ENCODE measurements around the gene C5orf34.
A peak's percentile ranks its signal among the peaks of the same experiment; 100 is the strongest.
"Not testable (repeated sequence)": the region's sequence is repeated elsewhere in the genome, so short reads cannot be mapped to it uniquely, and the experiment has no call there.

The C5orf34 gene

DNA sequence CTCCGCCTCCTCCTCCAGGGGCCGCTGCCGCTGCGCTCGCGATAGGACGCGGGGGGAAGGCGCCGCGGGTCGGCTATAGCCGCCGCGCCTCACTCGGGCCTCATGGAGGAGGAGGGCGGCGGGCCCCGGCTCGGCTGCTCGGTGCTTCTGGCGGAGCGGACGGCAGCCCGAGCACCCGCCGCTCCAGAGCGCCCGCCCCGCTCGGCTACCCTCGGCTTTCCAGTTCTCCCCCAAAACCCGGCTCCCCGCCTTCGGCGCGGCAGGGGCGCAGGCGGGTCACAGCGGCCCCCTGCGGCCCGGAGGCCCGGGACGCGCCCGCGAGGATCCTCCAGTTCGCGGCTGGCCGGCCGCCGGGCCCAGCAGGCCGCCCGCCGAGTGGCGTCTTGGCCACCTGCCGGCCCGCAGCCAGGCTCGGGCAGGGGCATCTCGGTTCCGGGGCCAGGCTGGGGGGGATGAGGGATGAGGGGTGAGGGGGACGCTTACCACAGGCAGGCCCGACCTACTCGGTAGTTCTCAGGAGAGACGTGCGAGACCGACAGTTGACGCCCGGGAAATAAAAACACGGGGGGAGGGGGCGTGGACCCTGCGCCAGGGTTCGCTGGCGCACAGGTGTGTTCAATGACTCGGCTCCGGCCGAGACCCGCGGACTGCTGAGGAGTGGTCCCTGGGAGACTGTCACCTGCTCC, 42.1 kb upstream of the C5orf34 start, which contains the start of gene PAIP1:
TSS of gene PAIP1 (minus strand) at position 221 of the 686 bp plus-strand sequence. CDS start 231 bp downstream, outside the sequence.
- ChIA-PET POLR2A (no interaction called here), CTCF (interaction anchor here (1.0 to 1.7 kb wide), 4 partner anchors 16 to 80 kb away, joined by 3 to 5 read pairs (median 3); partner anchors contain the start of gene TMEM267)
- TF ChIP-seq CTCF (IDR thresholded peaks at IDR 0.05; ENCODE audit: control extremely low read depth, extremely low read depth, low read depth, missing control alignments), result peak; percentile 68
- peak; percentile 92 for DNase-seq (ENCODE audit: extremely low spot score)

DNA sequence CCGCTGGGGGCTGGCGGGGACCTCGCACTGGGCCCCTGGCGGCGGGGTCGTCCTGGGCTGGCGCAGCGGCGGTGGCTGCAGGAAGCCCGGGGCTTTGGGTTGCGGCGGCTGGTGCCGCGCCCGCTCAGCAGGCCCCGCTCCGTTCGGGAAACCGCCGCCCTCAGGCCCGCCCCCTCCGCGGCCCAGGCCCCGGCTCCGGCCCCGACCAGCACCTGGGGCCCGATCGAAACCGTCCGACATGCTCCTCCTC, 41.6 kb upstream of the C5orf34 start:
- DNase-seq (ENCODE audit: extremely low spot score); POLR2A ChIA-PET: not testable (repeated sequence)
- CTCF ChIA-PET, result interaction anchor here (1.1 to 3.3 kb wide), 6 partner anchors 12 to 81 kb away, joined by 3 to 23 read pairs (median 4); no protein-coding TSS in a partner anchor

GRCh38 chr5:43555895-43556606, 41.1 kb upstream of the C5orf34 start:
- ChIA-PET CTCF (interaction anchor here (1.1 to 4.0 kb wide), 10 partner anchors 12 to 81 kb away, joined by 3 to 23 read pairs (median 5); partner anchors contain the start of genes NNT and TMEM267), POLR2A (no interaction called here)
- DNase-seq (ENCODE audit: extremely low spot score), result peak; percentile 41
- no peak for TF ChIP-seq CTCF (IDR thresholded peaks at IDR 0.05; ENCODE audit: control extremely low read depth, extremely low read depth, low read depth, missing control alignments)

- ChIA-PET CTCF (interaction anchor here (0.8 to 4.0 kb wide), 9 partner anchors 10 to 70 kb away, joined by 3 to 23 read pairs (median 6); partner anchors contain the start of genes NNT and TMEM267), POLR2A (interaction anchor here (1.1 kb wide), 1 partner anchor 70 kb away, joined by 4 read pairs; no protein-coding TSS in a partner anchor)
- TF ChIP-seq CTCF (IDR thresholded peaks at IDR 0.05; ENCODE audit: control extremely low read depth, extremely low read depth, low read depth, missing control alignments), result no peak
- DNase-seq (ENCODE audit: extremely low spot score), result no peak
Measured at GRCh38 chr5:43554497-43554896, 39.5 kb upstream of the C5orf34 start.

DNA sequence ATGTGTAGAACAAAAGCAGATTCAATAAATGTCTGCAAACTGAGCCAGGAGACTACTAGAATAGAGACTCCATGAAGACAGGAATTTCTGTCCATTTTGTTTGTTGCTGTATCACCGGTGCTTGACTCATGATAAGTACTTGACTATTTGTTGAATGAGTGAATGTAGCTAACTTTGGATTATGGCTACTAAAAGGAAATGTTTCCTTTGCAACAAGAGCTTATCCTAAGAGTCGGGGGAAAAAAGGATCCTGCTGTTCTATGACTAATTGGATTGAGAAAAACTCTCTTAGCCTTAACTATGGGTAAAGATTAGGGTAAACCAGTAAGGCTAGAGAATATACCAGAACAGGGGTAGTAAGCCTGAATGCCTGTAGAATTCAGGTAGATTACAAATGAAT, 38.4 kb upstream of the C5orf34 start:
- ChIA-PET CTCF (interaction anchor here (1.1 to 4.0 kb wide), 6 partner anchors 9 to 69 kb away, joined by 3 to 23 read pairs (median 6); partner anchors contain the start of gene TMEM267), POLR2A (interaction anchor here (0.6 kb wide), 1 partner anchor 61 kb away, joined by 4 read pairs; no protein-coding TSS in a partner anchor)
- no peak for TF ChIP-seq CTCF (IDR thresholded peaks at IDR 0.05; ENCODE audit: control extremely low read depth, extremely low read depth, low read depth, missing control alignments)
- no peak for DNase-seq (ENCODE audit: extremely low spot score)

DNA sequence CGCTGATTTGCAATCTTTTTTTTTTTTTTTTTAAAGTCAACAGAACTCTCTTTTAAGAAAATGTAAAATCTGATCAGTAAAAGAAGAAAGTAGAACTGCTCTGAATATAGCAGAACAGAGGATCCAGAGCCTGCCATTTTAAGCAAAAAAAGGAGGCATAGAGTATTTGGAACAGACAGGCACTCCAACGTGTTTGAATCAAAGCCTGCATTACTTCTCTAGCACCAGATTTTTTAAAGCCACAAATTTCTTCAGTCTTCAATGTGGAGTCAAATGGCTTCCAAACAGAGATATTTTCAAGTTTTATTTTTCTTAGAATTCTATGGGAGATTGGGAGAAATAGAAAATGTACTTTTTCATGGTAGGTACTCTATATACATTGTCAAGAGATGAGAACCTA, 36.8 kb upstream of the C5orf34 start:
- TF ChIP-seq CTCF (IDR thresholded peaks at IDR 0.05; ENCODE audit: control extremely low read depth, extremely low read depth, low read depth, missing control alignments), result no peak
- ChIA-PET CTCF (interaction anchor here (1.2 to 2.1 kb wide), 2 partner anchors 10 to 49 kb away, joined by 3 to 7 read pairs; no protein-coding TSS in a partner anchor), POLR2A (no interaction called here)
- no peak for DNase-seq (ENCODE audit: extremely low spot score)

DNA sequence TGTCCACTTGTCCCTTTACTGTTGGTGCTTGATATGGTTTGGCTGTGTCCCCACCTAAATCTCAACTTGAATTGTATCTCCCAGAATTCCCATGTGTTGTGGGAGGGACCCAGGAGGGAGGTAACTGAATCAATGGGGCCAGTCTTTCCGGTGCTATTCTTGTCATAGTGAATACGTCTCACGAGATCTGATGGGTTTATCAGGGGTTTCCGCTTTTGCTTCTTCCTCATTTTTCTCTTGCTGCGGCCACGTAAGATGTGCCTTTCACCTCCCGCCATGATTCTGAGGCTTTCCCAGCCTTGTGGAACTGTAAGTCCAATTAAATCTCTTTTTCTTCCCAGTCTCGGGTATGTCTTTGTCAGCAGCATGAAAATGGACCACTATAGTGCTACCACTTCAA, 34.3 kb upstream of the C5orf34 start:
- CTCF ChIA-PET; POLR2A ChIA-PET; DNase-seq (ENCODE audit: extremely low spot score): not testable (repeated sequence)

Data from GM10248 (cell line).